Measurements from ENCODE around the gene MEPE. TPM values are rescaled to one million over a fixed set of nuclear protein-coding genes. Genes with fewer than 3 reads are reported as not detected.

The MEPE gene
- total and polyA plus RNA-seq, 3 experiments from 2014 or later, result not detected

Other genes with a start within 250 kb of the MEPE start
- gene DSPP, start 224.4 kb upstream of the MEPE start, total RNA-seq, result not detected
- not detected for gene DSPP, start 224.4 kb upstream of the MEPE start, polyA plus RNA-seq
- gene DMP1, start 182.7 kb upstream of the MEPE start, total RNA-seq, result not detected
- gene DMP1, start 182.7 kb upstream of the MEPE start, polyA plus RNA-seq, result not detected
- not detected for gene IBSP, start 33.4 kb upstream of the MEPE start, total RNA-seq
- not detected for gene IBSP, start 33.4 kb upstream of the MEPE start, polyA plus RNA-seq
- gene SPP1, start 142.7 kb downstream of the MEPE start, total RNA-seq, result 1 to 10 TPM; 4.9 to 7.2 TPM
- not detected for gene SPP1, start 142.7 kb downstream of the MEPE start, polyA plus RNA-seq
- gene PKD2, start 174.7 kb downstream of the MEPE start, total RNA-seq, result 1 to 10 TPM; 7.1 to 8.3 TPM
- 4.9 TPM for gene PKD2, start 174.7 kb downstream of the MEPE start, polyA plus RNA-seq

Data from CD8-positive, alpha-beta memory T cell (primary cell).